PC-9 (cell line): ENCODE results near the gene CYP4F2. TPM values are rescaled to one million over a fixed set of nuclear protein-coding genes. Genes with fewer than 3 reads are reported as not detected.
A peak's percentile ranks its signal among the peaks of the same experiment; 100 is the strongest.

ENCODE experiments used
- BruUV-seq: library from RNA; stranded (reverse); fragments of 400-500 nt; replicated peaks from 2 replicates; lab custom pipeline; 2021; lab: Mats Ljungman, UMichigan
- CTCF ChIA-PET: fragments of 300-600 bp; sonication (Branson Sonifier 250); formaldehyde crosslinking; loops from one replicate; lab custom pipeline; 2022; ENCODE audit warnings: antibody characterized with exemption; lab: Charles Lee
- POLR2A ChIA-PET: fragments of 300-600 bp; sonication (Branson Sonifier 250); formaldehyde crosslinking; loops from one replicate; lab custom pipeline; 2022; ENCODE audit warnings: antibody characterized with exemption; ENCODE audit not compliant: unreplicated experiment; lab: Charles Lee
- DNase-seq, 2 experiments: peaks; one replicate each; pipeline versions ENCODE4 v3.0.0 to v3.0.0-alpha.2; 2015 to 2022; ENCODE audit warnings: mixed read lengths in 1 of 2
- H2AFZ ChIP-seq: fragments of 200-600 bp; sonication (generic); 2 replicates; pipeline ENCODE4 v1.8.1; 2017; ENCODE audit warnings: antibody characterized with exemption
- H3F3A ChIP-seq: fragments of 200-600 bp; sonication (generic); 2 replicates; pipeline ENCODE4 v1.8.1; 2017; ENCODE audit warnings: antibody characterized with exemption, mild to moderate bottlenecking, low read depth; ENCODE audit not compliant: insufficient read depth
- H3K27ac ChIP-seq: fragments of 200-600 bp; sonication (generic); 2 replicates; pipeline ENCODE4 v1.6.1; 2016; ENCODE audit warnings: mixed run types
- H3K27me3 ChIP-seq: fragments of 200-600 bp; sonication (generic); 2 replicates; pipeline ENCODE4 v1.6.1; 2016; ENCODE audit warnings: low read depth, mixed run types; ENCODE audit not compliant: insufficient read depth
- H3K36me3 ChIP-seq: fragments of 200-600 bp; sonication (generic); 2 replicates; pipeline ENCODE4 v1.6.1; 2016; ENCODE audit warnings: low read depth, mixed run types
- H3K4me1 ChIP-seq: fragments of 200-600 bp; sonication (generic); replicated peaks from 2 replicates; pipeline ENCODE4 v1.6.1; 2016; ENCODE audit warnings: mixed run types; ENCODE audit not compliant: insufficient read depth
- H3K4me2 ChIP-seq: fragments of 200-600 bp; sonication (generic); 2 replicates; pipeline ENCODE4 v1.6.1; 2017; ENCODE audit warnings: mixed run types
- H3K4me3 ChIP-seq: fragments of 200-600 bp; sonication (generic); 2 replicates; pipeline ENCODE4 v1.6.1; 2016; ENCODE audit warnings: mixed run types
- H3K79me2 ChIP-seq: fragments of 200-600 bp; sonication (generic); 2 replicates; pipeline ENCODE4 v1.6.1; 2017; ENCODE audit warnings: low read depth, mixed run types
- H3K9me2 ChIP-seq: fragments of 200-600 bp; sonication (generic); 2 replicates; pipeline ENCODE4 v1.8.1; 2017; ENCODE audit warnings: mild to moderate bottlenecking; ENCODE audit not compliant: insufficient read depth
- H3K9me3 ChIP-seq: fragments of 200-600 bp; sonication (generic); 2 replicates; pipeline ENCODE4 v1.8.1; 2016; ENCODE audit warnings: low read depth; ENCODE audit not compliant: insufficient read depth
- H4K20me1 ChIP-seq: fragments of 200-600 bp; sonication (generic); 2 replicates; pipeline ENCODE4 v1.8.1; 2017; ENCODE audit not compliant: insufficient read depth
- EZH2 ChIP-seq: fragments of 200-600 bp; sonication (generic); IDR thresholded peaks from 2 replicates; pipeline ENCODE4 v1.8.0; 2017; ENCODE audit warnings: antibody characterized with exemption, low read depth
- intact Hi-C: fragments of 100-400 bp; cut with micrococcal nuclease; formaldehyde crosslinking; loops from one replicate; pipeline ENCODE4 v1.10.0; 2022; ENCODE audit not compliant: unreplicated experiment
- total RNA-seq: library from RNA; stranded (reverse); gene quantifications from 2 replicates; pipeline ENCODE4 v1.2.3, GENCODE V29; 2021
- TF ChIP-seq, protein P1 (sequence below): fragments of 200-600 bp; sonication (generic); conservative IDR thresholded peaks from 2 replicates; pipeline ENCODE4 v1.6.1; 2017; ENCODE audit warnings: mixed run types, antibody characterized with exemption, mild to moderate bottlenecking, moderate library complexity

The CYP4F2 gene
- total RNA-seq, 1 experiment from 2014 or later: 0.31 TPM

DNA sequence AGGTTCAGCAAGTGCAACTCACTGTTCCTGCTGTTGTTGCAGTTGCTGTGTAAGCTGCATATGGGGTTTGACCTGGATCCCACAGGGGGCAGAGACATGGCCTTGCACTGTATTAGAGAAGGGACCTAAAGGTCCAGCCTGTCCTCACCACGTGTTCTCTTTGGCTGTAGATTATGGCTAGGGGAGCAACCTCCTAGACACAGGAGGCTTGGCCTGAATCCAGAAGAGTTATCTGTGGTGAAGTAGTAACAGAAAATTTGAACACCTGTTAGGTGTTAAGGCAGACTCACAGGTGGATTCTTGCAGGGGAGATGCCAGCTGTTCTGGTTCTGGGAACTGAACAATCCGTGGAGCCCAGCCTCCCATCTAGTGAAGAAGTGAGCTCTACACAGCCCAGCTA, 39.9 kb upstream of the CYP4F2 start:
- Histone ChIP-seq H3K4me1 (peaks cover 14% of the 10 kb centered on the region), H3K9me3 (no peaks in the 10 kb centered on the region), H2AFZ (no peak overlapping the region), H3K4me2 (no peak overlapping the region), H3K27ac (no peak overlapping the region), H3K4me3 (no peak overlapping the region), H3K27me3 (no peaks in the 10 kb centered on the region), H4K20me1 (no peaks in the 10 kb centered on the region), H3F3A (peaks cover 23% of the 10 kb centered on the region), H3K36me3 (no peaks in the 10 kb centered on the region), H3K79me2 (peaks cover 8% of the 10 kb centered on the region), H3K9me2 (no peaks in the 10 kb centered on the region)
- no peak for TF ChIP-seq EZH2
- TF ChIP-seq, protein P1, sequence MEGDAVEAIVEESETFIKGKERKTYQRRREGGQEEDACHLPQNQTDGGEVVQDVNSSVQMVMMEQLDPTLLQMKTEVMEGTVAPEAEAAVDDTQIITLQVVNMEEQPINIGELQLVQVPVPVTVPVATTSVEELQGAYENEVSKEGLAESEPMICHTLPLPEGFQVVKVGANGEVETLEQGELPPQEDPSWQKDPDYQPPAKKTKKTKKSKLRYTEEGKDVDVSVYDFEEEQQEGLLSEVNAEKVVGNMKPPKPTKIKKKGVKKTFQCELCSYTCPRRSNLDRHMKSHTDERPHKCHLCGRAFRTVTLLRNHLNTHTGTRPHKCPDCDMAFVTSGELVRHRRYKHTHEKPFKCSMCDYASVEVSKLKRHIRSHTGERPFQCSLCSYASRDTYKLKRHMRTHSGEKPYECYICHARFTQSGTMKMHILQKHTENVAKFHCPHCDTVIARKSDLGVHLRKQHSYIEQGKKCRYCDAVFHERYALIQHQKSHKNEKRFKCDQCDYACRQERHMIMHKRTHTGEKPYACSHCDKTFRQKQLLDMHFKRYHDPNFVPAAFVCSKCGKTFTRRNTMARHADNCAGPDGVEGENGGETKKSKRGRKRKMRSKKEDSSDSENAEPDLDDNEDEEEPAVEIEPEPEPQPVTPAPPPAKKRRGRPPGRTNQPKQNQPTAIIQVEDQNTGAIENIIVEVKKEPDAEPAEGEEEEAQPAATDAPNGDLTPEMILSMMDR: no peak
- intact Hi-C loops: loop anchor here (10.0 kb wide), 2 partner anchors 103 to 247 kb away; partner anchors contain the start of gene FAM32A
- BruUV-seq: no TSS peak
- ChIA-PET CTCF (no interaction called here), POLR2A (no interaction called here)
- DNase-seq: no peak

DNA sequence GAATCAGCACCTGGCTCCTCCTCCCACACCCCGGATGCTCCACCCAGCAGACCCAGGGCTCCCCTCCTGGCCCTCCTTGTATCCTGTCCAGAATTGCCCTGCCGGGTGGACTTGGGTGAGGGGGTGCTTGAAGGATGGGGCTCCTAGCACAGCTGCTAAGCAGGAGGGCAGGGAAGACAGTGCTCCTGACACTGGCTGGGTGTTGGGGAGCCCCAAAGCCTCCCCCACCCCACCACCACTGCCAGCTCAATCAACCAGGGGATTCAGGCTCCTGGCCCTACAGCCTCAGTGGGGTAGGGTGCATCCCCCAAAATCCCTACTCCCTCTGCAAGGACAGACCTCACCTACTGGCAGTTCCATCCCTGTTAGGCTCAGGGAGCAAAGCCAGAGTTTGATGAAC, 39.1 kb upstream of the CYP4F2 start:
- H3K27me3 ChIP-seq: no peaks in the 10 kb centered on the region
- intact Hi-C loops: loop anchor here (10.0 kb wide), 2 partner anchors 102 to 248 kb away; partner anchors contain the start of gene FAM32A
- H3K9me3 ChIP-seq: no peaks in the 10 kb centered on the region
- H3K4me3 ChIP-seq: no peak overlapping the region
- peaks cover 8% of the 10 kb centered on the region for H3K79me2 ChIP-seq
- no TSS peak for BruUV-seq
- no peak overlapping the region for H3K4me2 ChIP-seq
- H2AFZ ChIP-seq: no peak overlapping the region
- POLR2A ChIA-PET: no interaction called here
- H3K27ac ChIP-seq: no peak overlapping the region
- H3F3A ChIP-seq: peaks cover 23% of the 10 kb centered on the region
- no peaks in the 10 kb centered on the region for H4K20me1 ChIP-seq
- no peak for TF ChIP-seq EZH2
- TF ChIP-seq, protein P1: no peak
- peaks cover 14% of the 10 kb centered on the region for H3K4me1 ChIP-seq
- H3K9me2 ChIP-seq: no peaks in the 10 kb centered on the region
- CTCF ChIA-PET: no interaction called here
- DNase-seq: no peak
- H3K36me3 ChIP-seq: no peaks in the 10 kb centered on the region

DNA sequence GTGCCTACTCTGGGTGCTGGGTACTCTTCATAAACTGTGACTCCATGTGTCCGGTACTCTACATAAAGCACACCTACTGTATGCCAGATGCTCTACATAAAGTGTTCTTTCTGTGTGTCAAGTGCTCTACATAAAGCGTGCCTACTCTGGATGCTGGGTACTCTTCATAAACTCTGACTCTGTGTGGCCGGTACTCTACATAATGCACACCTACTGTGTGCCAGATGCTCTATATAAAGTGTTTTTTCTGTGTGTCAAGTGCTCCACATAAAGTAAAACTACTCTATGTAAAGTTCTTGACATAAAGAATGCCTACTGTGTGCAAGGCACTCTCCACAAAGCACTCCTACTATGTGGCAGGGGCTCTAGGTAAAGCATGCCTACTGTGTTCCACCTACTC, 38.3 kb upstream of the CYP4F2 start:
- Histone ChIP-seq H3K9me2 (no peaks in the 10 kb centered on the region), H3F3A (peaks cover 23% of the 10 kb centered on the region), H3K4me1 (peaks cover 14% of the 10 kb centered on the region), H3K4me2 (no peak overlapping the region), H3K79me2 (peaks cover 10% of the 10 kb centered on the region), H3K9me3 (no peaks in the 10 kb centered on the region), H4K20me1 (peaks cover under 1% of the 10 kb centered on the region; the same call in 1 of the 2 replicates), H3K27me3 (no peaks in the 10 kb centered on the region), H3K4me3 (no peak overlapping the region), H3K36me3 (peaks cover 2% of the 10 kb centered on the region; the same call in 1 of the 2 replicates), H3K27ac (peak overlapping the region; percentile 96), H2AFZ (no peak overlapping the region)
- BruUV-seq: no TSS peak
- POLR2A ChIA-PET: no interaction called here
- DNase-seq: no peak
- CTCF ChIA-PET: no interaction called here
- intact Hi-C loops: loop anchor here (10.0 kb wide), 2 partner anchors 101 to 249 kb away; partner anchors contain the start of gene FAM32A
- no peak for TF ChIP-seq EZH2
- TF ChIP-seq, protein P1: no peak
